CD4-positive, alpha-beta T cell treated with Interleukin-17A for 4 hours (primary cell): ENCODE results near the gene KIAA0825.

Source experiments
- DNase-seq: peaks from one replicate; pipeline ENCODE4 v3.0.0-alpha.2; 2020; ENCODE audit warnings: mixed read lengths

Gene KIAA0825

DNA sequence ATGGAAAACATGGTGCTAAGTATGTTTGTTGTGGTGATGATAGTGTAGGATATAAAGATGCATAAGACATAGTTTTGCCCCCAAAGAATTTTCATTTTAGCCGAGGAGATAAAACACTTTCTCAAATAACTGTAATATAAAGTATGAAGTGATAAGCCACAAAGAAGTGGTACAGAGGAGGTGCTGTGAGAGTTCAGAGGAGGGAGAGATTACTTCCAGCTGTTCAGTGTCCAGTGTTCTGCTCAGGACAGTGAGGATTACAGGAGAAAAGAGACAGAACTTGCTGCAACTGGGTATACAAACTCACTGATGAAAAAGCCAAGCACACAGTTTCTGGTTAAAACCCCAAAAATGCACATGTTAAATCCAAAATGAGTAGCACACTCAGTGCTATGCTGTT lies 309.3 kb downstream of the KIAA0825 start:
- DNase-seq = no peak

DNA sequence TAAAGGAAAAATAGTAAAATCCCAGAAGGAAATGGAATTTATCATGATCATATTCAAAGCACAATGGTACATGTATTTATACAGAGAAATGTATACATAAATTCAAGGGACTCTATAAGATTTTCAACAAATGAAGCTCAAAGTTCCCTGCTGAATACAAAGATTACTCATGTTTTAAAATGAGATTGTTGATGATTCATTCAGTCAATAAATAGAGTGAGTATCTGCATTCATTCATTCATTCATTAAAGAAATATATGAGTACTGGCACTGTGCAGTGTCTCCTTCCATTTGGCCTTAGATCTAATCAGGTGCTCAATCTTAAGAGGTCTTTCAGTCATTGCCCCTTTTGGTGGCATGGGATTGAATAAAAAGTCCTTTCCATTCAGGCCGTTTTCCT lies 310.0 kb downstream of the KIAA0825 start:
- DNase-seq = no peak

GRCh38 chr5:94304146-94304545 lies 314.3 kb downstream of the KIAA0825 start:
- DNase-seq = no peak

DNA sequence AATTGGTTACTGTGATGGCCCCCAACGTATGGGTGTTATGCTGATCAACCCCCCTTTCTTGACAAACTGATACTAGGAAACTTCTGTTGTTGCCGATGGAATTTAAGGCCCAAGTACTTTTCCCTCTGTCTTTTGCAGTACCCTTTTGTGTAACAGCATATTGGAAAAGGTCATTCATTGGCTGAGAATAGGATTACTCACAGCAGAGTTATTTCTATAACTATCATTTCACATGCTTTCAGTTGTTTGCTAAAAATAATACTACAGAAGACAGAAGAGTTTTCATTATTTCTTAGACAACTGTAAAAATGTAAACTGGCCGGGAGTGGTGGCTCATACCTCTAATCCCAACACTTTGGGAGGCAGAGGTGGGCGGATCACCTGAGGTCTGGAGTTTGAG lies 329.5 kb downstream of the KIAA0825 start:
- no peak for DNase-seq

DNA sequence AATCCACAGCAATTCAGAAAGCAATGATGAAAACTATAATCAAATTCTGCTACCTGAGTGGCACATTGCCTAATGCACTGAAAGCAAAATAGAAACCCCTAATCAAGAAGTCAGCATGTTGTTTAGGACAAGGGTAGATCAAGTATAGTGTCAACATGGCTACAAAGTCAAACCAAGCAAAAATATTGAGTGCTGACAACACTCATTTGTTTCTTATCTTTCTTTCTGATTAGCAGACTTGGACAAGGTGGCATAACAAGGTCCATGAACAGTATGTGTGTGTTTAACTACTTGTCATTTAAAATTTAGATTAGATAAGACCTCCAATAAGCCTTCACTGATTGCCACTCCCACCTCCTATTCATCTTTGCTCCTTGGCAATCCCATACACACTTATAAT lies 332.4 kb downstream of the KIAA0825 start:
- no peak for DNase-seq

- DNase-seq = no peak
These were observed 335.3 kb downstream of the KIAA0825 start for GRCh38 chr5:94283093-94283492.

GRCh38 chr5:94281236-94281801 lies 337.1 kb downstream of the KIAA0825 start:
- no peak for DNase-seq

DNA sequence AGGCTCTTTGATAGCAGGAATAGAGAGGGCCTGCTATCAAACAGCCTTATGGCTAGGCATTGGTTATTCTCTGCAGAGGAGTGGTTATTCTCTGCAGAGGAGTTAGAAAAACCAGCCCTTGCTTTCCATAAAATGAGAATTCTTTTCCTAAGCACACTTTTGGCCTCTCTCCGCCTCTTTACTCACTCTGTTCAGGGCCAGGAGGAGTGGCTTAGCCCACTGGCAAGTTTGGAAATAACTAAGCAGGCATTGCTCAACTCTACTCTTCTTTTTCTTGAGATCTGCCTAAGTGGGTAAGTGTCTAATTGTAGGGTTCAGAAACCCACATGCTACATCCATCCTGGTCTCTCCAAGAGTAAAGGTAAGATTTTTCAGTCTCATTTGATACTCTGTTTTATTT lies 341.7 kb downstream of the KIAA0825 start:
- DNase-seq = no peak

- no peak for DNase-seq
These were observed 342.4 kb downstream of the KIAA0825 start for GRCh38 chr5:94276048-94276447.

- DNase-seq = no peak
These were observed 343.7 kb downstream of the KIAA0825 start for GRCh38 chr5:94274707-94275106.

DNA sequence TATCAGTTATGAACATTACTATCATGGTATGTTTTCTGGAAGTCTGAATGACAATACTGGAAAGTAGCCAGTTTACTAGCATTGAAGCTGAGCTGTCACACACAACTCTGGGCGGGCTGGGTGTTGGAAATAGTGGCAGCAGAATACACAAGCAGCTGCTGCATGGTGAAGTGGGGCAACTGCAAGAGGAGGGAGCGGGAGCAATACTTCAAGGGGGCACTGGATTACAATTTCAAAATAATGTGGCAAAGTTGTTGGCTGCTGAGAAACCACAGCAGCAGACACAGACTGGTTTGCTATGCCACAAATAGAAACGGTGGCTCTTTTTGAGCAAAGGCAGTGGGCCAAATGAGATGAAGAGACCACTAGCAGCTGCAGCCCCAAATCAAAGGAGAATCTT lies 350.2 kb downstream of the KIAA0825 start:
- DNase-seq = no peak

GRCh38 chr5:94267350-94267899 lies 351.0 kb downstream of the KIAA0825 start:
- DNase-seq = no peak

- DNase-seq = no peak
These were observed 352.2 kb downstream of the KIAA0825 start for GRCh38 chr5:94266170-94266569.

GRCh38 chr5:94263068-94263467 lies 355.3 kb downstream of the KIAA0825 start:
- no peak for DNase-seq

DNA sequence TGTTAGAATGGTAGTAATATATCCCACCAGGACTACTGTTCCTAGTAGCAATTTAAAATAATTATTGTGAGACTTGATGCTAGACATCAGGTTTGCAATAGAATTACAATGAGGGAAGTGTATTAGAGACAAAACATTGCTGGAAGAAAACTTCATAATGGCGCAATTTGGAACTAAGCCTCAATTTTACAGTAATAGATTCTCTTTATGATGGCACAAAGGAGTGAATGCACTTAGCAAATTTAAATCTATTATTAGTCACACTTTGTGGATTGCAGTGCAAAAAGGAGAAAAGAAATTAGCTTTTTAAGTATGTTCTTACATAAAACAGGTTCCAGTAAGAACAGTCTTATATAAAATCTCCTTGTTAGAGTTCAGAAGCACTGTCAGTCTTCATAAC lies 358.3 kb downstream of the KIAA0825 start:
- no peak for DNase-seq

DNA sequence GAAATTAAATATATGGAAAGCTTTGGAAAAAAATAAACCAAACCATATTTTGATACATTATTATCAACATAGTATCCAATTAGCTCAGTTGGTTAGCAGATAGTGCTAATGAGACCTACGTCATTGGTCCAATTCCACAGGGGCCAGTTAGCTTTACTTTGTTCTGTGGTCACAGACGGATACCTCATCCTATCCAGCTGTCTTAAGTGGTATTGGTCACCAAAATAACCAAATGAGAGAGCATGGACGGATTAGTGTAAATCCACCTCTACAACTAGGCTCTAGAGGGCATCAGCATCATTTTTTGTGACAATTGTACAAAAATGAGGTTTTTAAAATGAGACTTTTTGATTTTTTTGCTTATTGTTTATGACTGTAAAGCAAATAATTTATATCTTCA lies 364.2 kb downstream of the KIAA0825 start:
- no peak for DNase-seq

DNA sequence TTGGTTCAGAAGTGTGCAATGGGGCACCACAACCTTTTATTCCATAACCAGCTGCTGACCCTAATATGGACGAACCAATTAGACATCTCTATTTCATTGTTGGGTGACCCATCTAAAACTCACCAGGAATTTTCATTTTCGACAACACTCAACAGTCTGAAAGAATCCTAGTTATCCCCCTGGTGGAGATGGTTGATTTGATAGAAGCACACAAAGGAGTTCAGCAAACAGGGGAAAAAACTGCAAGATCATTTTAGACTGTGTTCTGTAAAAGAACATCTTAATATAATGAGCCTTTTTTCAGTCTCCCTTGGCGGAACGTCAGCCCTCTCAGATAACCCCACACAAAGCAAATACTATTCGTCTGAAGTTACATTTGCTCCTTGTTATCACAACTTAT lies 367.4 kb downstream of the KIAA0825 start:
- DNase-seq = no peak

DNA sequence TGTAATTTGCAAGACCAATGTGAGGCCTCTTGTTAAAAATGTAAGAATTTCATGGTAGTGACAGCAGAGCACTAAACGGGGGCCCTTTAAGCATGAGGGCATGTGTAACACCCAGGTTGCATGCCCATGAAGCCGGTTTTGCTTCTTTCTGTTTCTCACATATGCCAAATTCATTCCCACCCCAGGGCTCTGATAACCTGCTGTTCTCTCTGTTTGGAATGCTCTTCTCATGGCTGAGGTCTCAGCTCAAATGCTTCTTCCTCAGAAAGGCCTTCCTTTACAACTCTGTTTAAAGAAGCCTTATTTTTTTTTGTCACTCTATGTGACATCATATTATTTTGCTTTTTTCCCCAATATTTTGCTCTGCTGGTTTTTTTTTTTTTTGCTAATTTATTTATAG lies 369.0 kb downstream of the KIAA0825 start:
- no peak for DNase-seq

- no peak for DNase-seq
These were observed 370.1 kb downstream of the KIAA0825 start for GRCh38 chr5:94248175-94248875.

GRCh38 chr5:94245608-94246007 lies 372.8 kb downstream of the KIAA0825 start:
- no peak for DNase-seq

GRCh38 chr5:94244921-94245320 lies 373.5 kb downstream of the KIAA0825 start:
- DNase-seq = no peak

GRCh38 chr5:94243612-94244011 lies 374.8 kb downstream of the KIAA0825 start:
- no peak for DNase-seq

DNA sequence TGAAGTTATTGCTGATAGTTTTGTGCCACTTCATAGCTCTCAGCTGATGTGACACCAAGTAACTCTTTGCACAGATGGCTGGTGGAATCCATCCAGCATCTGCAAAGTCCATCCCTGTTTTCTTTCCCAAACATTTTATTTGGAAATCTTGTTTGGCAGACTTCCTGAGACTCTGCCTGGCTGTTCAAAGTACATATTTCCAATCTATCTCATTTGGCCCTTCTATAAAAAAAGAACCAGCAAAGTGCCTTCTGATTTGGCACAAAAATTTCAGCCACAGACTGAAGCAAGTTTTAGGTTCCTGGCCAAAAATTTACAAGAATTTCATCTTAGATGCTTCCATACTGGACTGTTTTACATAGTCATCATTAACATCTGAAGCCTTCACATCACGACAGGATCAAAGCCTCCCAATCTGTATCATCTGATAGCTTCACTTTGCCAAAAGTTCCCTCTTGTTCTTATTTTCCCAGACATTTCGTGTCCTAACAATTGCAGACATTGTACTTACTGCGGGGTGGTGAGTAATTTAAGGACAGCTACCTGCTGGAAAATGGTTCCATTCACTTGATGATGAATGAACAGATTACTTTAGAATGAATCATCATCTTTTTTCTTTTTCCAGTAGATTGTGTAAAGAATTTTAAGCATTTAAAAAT lies 377.3 kb downstream of the KIAA0825 start:
- no peak for DNase-seq

DNA sequence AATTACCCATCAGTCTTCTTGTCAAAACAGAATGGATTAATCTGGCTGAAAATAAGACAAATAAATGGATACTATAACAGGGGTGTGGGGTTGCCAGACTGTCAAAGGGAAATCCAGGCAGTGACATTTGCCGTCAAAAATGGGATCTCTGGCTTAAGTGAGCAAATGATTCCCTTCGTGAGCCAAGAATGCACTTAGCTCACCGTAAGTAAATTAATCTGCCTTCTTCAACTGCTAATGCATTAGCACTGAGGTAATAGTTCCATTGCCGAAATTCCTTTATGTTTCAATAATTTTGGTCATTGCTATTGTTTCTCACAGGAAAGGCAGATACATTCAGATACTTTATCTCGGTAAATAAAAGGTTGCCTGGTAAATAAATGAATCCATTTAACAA lies 377.8 kb downstream of the KIAA0825 start:
- DNase-seq = no peak
